Colonic mucosa (tissue), 4 donors: ENCODE data around the gene CST3. TPM values are rescaled to one million over a fixed set of nuclear protein-coding genes. Genes with fewer than 3 reads are reported as not detected.
A peak's percentile ranks its signal among the peaks of the same experiment; 100 is the strongest.

ENCODE experiments used
- DNase-seq: peaks from one replicate; pipeline ENCODE4 v3.0.0-alpha.2; 2020
- H3K27ac ChIP-seq: fragments of 200-600 bp; one replicate; pipeline ENCODE4 v1.8.0; 2021
- H3K27me3 ChIP-seq: fragments of 200-600 bp; one replicate; pipeline ENCODE4 v1.8.0; 2021
- H3K36me3 ChIP-seq: fragments of 200-600 bp; one replicate; pipeline ENCODE4 v1.8.0; 2021
- H3K4me1 ChIP-seq: fragments of 200-600 bp; one replicate; pipeline ENCODE4 v1.8.0; 2021; ENCODE audit warnings: mild to moderate bottlenecking
- H3K4me3 ChIP-seq: fragments of 200-600 bp; one replicate; pipeline ENCODE4 v1.8.0; 2021
- H3K9ac ChIP-seq, 2 donors: one replicate each; pipeline ENCODE4 v1.7.0; 2013; ENCODE audit warnings: control low read depth in 2 of 2, low read depth in 2 of 2, low read length in 2 of 2
- H3K9me3 ChIP-seq: fragments of 200-600 bp; one replicate; pipeline ENCODE4 v1.8.0; 2021
- intact Hi-C: fragments of 100-400 bp; cut with DNase I; formaldehyde crosslinking; loops from one replicate; pipeline ENCODE4 v1.14.1; 2022
- total RNA-seq, 2 donors: library from RNA; stranded (reverse); fragmentation: NEBNext Ultra II Directional in 1 of 2; extraction: Animal tissue kit (Norgen Biotek cat#: 25700) in 1 of 2; gene quantifications; one replicate each; pipeline ENCODE4 v1.2.1, GENCODE V29; 2021
- TF ChIP-seq, protein P1 (sequence below): fragments of 200-600 bp; IDR thresholded peaks from one replicate; pipeline ENCODE4 v1.8.0; 2022; ENCODE audit warnings: antibody characterized with exemption, mild to moderate bottlenecking
- donor health status: healthy.
- donor health status: DM: no; HTN: no; CAD: no.
- donor health status: DM: no; HTN: no; CAD: no.

Gene CST3
- total RNA-seq, 2 donors from 2014 or later: 606 to 666 TPM

DNA sequence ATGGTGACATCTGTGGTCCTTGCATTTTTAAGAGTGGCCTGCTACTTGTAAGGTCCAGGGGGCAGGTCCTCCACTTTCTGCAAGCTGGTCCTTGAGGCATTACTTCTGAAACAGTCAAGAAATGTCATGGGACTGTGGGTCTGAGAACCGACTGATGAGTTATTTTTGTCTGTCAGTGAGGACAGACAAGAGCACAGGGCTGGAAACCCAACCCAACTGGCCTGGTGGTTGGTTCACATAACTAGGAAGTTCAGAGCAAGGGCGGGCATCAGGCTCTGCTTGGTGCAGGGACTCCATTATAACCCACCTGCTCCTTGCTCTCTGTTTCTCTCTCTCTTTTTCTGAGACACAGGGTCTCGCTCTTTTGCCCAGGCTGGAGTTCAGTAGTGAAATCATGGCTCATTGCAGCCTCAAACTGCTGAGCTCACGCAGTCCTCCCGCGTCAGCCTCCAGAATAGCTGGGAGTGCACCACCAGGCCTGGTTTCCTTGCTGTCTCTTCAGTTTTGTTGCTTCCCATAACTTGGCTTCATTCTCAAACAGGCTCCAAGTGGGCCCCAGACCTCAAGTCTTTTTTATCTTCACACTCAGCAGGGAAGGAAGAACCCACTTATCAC lies 9.2 kb downstream of the CST3 start:
- intact Hi-C loops: no loop called here
- H3K4me1 ChIP-seq: no peaks in the 10 kb centered on the region
- H3K9me3 ChIP-seq: no peaks in the 10 kb centered on the region
- no peak for DNase-seq
- no peaks in the 10 kb centered on the region for H3K36me3 ChIP-seq
- TF ChIP-seq, protein P1, sequence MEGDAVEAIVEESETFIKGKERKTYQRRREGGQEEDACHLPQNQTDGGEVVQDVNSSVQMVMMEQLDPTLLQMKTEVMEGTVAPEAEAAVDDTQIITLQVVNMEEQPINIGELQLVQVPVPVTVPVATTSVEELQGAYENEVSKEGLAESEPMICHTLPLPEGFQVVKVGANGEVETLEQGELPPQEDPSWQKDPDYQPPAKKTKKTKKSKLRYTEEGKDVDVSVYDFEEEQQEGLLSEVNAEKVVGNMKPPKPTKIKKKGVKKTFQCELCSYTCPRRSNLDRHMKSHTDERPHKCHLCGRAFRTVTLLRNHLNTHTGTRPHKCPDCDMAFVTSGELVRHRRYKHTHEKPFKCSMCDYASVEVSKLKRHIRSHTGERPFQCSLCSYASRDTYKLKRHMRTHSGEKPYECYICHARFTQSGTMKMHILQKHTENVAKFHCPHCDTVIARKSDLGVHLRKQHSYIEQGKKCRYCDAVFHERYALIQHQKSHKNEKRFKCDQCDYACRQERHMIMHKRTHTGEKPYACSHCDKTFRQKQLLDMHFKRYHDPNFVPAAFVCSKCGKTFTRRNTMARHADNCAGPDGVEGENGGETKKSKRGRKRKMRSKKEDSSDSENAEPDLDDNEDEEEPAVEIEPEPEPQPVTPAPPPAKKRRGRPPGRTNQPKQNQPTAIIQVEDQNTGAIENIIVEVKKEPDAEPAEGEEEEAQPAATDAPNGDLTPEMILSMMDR: no peak
- H3K4me3 ChIP-seq: no peak overlapping the region
- H3K9ac ChIP-seq: no peak overlapping the region
- H3K27ac ChIP-seq: no peak overlapping the region
- no peaks in the 10 kb centered on the region for H3K27me3 ChIP-seq

DNA sequence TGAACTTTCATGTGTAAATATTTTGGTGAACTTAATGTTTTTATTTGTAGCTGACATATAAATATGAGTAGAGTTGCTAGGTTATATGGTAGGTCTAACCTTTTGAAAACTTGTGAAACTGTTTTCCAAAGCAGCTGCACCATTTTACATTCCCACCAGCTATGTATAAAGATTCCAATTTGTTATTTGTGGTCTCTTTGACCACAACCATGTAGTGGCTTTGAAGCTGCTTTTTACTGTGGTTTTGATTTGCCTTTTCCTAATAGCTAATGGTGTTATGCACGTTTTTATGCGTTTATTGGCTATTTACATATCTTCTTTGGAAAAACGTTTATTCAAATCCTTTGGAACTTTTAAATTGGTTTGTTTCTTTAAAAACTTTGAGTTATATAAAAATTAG lies 10.3 kb downstream of the CST3 start:
- Histone ChIP-seq H3K4me3 (no peak overlapping the region), H3K9ac (no peak overlapping the region), H3K9me3 (no peaks in the 10 kb centered on the region), H3K27ac (no peak overlapping the region), H3K4me1 (no peaks in the 10 kb centered on the region), H3K36me3 (no peaks in the 10 kb centered on the region), H3K27me3 (no peaks in the 10 kb centered on the region)
- intact Hi-C loops: no loop called here
- TF ChIP-seq, protein P1: no peak
- DNase-seq: no peak

GRCh38 chr20:23626040-23626620 lies 11.6 kb downstream of the CST3 start:
- Histone ChIP-seq H3K9ac (no peak overlapping the region), H3K27me3 (no peaks in the 10 kb centered on the region), H3K4me3 (no peak overlapping the region), H3K27ac (no peak overlapping the region), H3K9me3 (no peaks in the 10 kb centered on the region), H3K4me1 (no peaks in the 10 kb centered on the region), H3K36me3 (no peaks in the 10 kb centered on the region)
- intact Hi-C loops: no loop called here
- DNase-seq: peak; percentile 68
- TF ChIP-seq, protein P1: no peak

GRCh38 chr20:23625236-23625964 lies 12.4 kb downstream of the CST3 start:
- Histone ChIP-seq H3K4me1 (no peaks in the 10 kb centered on the region), H3K9ac (no peak overlapping the region), H3K36me3 (no peaks in the 10 kb centered on the region), H3K9me3 (no peaks in the 10 kb centered on the region), H3K27me3 (no peaks in the 10 kb centered on the region), H3K4me3 (no peak overlapping the region), H3K27ac (no peak overlapping the region)
- TF ChIP-seq, protein P1: no peak
- intact Hi-C loops: no loop called here
- peak; percentile 12 for DNase-seq

GRCh38 chr20:23624324-23624691 lies 13.4 kb downstream of the CST3 start:
- no peak for DNase-seq
- TF ChIP-seq, protein P1: no peak
- no peak overlapping the region for H3K9ac ChIP-seq
- no peaks in the 10 kb centered on the region for H3K9me3 ChIP-seq
- intact Hi-C loops: no loop called here
- H3K4me1 ChIP-seq: no peaks in the 10 kb centered on the region
- H3K4me3 ChIP-seq: no peak overlapping the region
- H3K36me3 ChIP-seq: no peaks in the 10 kb centered on the region
- no peak overlapping the region for H3K27ac ChIP-seq
- no peaks in the 10 kb centered on the region for H3K27me3 ChIP-seq
